Karpas-422 (cell line): ENCODE data around the gene XAF1. TPM values are rescaled to one million over a fixed set of nuclear protein-coding genes. Genes with fewer than 3 reads are reported as not detected.

Experiments used
- DNase-seq: peaks from one replicate; pipeline ENCODE4 v3.0.0-alpha.2; 2015
- H2AFZ ChIP-seq: fragments of 200-600 bp; sonication (generic); 2 replicates; pipeline ENCODE4 v1.6.1; 2014; ENCODE audit warnings: antibody characterized with exemption, low read length, mixed read lengths
- H3K27ac ChIP-seq: fragments of 200-600 bp; sonication (generic); 2 replicates; pipeline ENCODE4 v1.5.1; 2014; ENCODE audit warnings: mild to moderate bottlenecking, low read length, moderate library complexity
- H3K27me3 ChIP-seq: fragments of 200-600 bp; sonication (generic); 2 replicates; pipeline ENCODE4 v1.6.1; 2014; ENCODE audit warnings: low read length, mixed read lengths
- H3K36me3 ChIP-seq: fragments of 200-600 bp; sonication (generic); 2 replicates; pipeline ENCODE4 v1.6.1; 2014; ENCODE audit warnings: low read length, mixed read lengths; ENCODE audit not compliant: insufficient read depth
- H3K4me1 ChIP-seq: fragments of 200-600 bp; sonication (generic); 2 replicates; pipeline ENCODE4 v1.6.1; 2014; ENCODE audit warnings: mild to moderate bottlenecking, low read length, mixed read lengths
- H3K4me2 ChIP-seq: fragments of 200-600 bp; sonication (generic); 2 replicates; pipeline ENCODE4 v1.6.1; 2014; ENCODE audit warnings: low read length, low read depth, mild to moderate bottlenecking; ENCODE audit not compliant: poor library complexity, severe bottlenecking
- H3K4me3 ChIP-seq: fragments of 200-600 bp; sonication (generic); 2 replicates; pipeline ENCODE4 v1.5.1; 2014; ENCODE audit warnings: mild to moderate bottlenecking, antibody characterized with exemption, low read length, mixed read lengths
- H3K79me2 ChIP-seq: fragments of 200-600 bp; sonication (generic); 2 replicates; pipeline ENCODE4 v1.6.1; 2014; ENCODE audit warnings: mild to moderate bottlenecking, low read length, mixed read lengths
- H3K9ac ChIP-seq: fragments of 200-600 bp; sonication (generic); 2 replicates; pipeline ENCODE4 v1.6.0; 2014; ENCODE audit warnings: low read length
- H3K9me2 ChIP-seq: fragments of 200-600 bp; sonication (generic), shearing (Covaris generic); replicated peaks from 2 replicates; pipeline ENCODE4 v1.6.0; 2014; ENCODE audit warnings: mild to moderate bottlenecking, low read length, moderate library complexity; ENCODE audit not compliant: insufficient read depth
- H3K9me3 ChIP-seq: fragments of 300-700, 200-600 bp; sonication (generic); 2 replicates; pipeline ENCODE4 v1.6.1; 2014; ENCODE audit warnings: low read length, mixed read lengths
- H4K20me1 ChIP-seq: fragments of 200-600 bp; sonication (generic); 2 replicates; pipeline ENCODE4 v1.6.1; 2014; ENCODE audit warnings: mild to moderate bottlenecking, antibody characterized with exemption, low read length, low read depth; ENCODE audit not compliant: insufficient read depth
- total RNA-seq: library from RNA; depleted of rRNA; stranded (reverse); fragments of >200 nt; shearing (Covaris generic); gene quantifications from 2 replicates; pipeline ENCODE4 v1.2.3, GENCODE V29; 2014; ENCODE audit warnings: low replicate concordance

Gene XAF1
- total RNA-seq, 1 experiment from 2014 or later, result 8.3 TPM

GRCh38 chr17:6712854-6713129, 43.1 kb upstream of the XAF1 start:
- Histone ChIP-seq H3K9ac (no peak overlapping the region), H4K20me1 (no peaks in the 10 kb centered on the region), H3K4me2 (no peak overlapping the region), H3K4me1 (no peaks in the 10 kb centered on the region), H3K27ac (no peak overlapping the region), H3K79me2 (no peaks in the 10 kb centered on the region), H3K9me3 (no peaks in the 10 kb centered on the region), H3K4me3 (no peak overlapping the region), H2AFZ (no peak overlapping the region), H3K36me3 (no peaks in the 10 kb centered on the region), H3K27me3 (no peaks in the 10 kb centered on the region), H3K9me2 (no peaks in the 10 kb centered on the region)
- DNase-seq, result no peak

- Histone ChIP-seq H3K36me3 (no peaks in the 10 kb centered on the region), H3K9me3 (no peaks in the 10 kb centered on the region), H3K4me2 (no peak within 1 kb of the TSS), H3K27ac (no peak within 1 kb of the TSS), H3K79me2 (no peaks in the 10 kb centered on the region), H3K4me1 (no peaks in the 10 kb centered on the region), H3K9ac (no peak within 1 kb of the TSS), H3K9me2 (no peaks in the 10 kb centered on the region), H3K27me3 (no peaks in the 10 kb centered on the region), H4K20me1 (no peaks in the 10 kb centered on the region), H3K4me3 (no peak within 1 kb of the TSS), H2AFZ (no peak within 1 kb of the TSS)
- no peak for DNase-seq
Observed at GRCh38 chr17:6713130-6713917, 42.5 kb upstream of the XAF1 start, which contains the start of gene SLC13A5. Gene SLC13A5 (minus strand): TSS chr17:6713369. CDS start chr17:6713333, 36 bp downstream.

- H3K9ac ChIP-seq, result no peak overlapping the region
- no peaks in the 10 kb centered on the region for H4K20me1 ChIP-seq
- H3K9me3 ChIP-seq, result no peaks in the 10 kb centered on the region
- no peak for DNase-seq
- no peak overlapping the region for H3K4me3 ChIP-seq
- H2AFZ ChIP-seq, result no peak overlapping the region
- H3K36me3 ChIP-seq, result no peaks in the 10 kb centered on the region
- H3K79me2 ChIP-seq, result no peaks in the 10 kb centered on the region
- no peaks in the 10 kb centered on the region for H3K9me2 ChIP-seq
- no peaks in the 10 kb centered on the region for H3K27me3 ChIP-seq
- H3K27ac ChIP-seq, result no peak overlapping the region
- no peak overlapping the region for H3K4me2 ChIP-seq
- H3K4me1 ChIP-seq, result no peaks in the 10 kb centered on the region
Observed at GRCh38 chr17:6713918-6714271, 42.0 kb upstream of the XAF1 start.

GRCh38 chr17:6714315-6714874, 41.5 kb upstream of the XAF1 start:
- DNase-seq, result no peak
- Histone ChIP-seq H3K4me2 (no peak overlapping the region), H2AFZ (no peak overlapping the region), H3K27me3 (no peaks in the 10 kb centered on the region), H3K79me2 (no peaks in the 10 kb centered on the region), H3K9ac (no peak overlapping the region), H3K4me3 (no peak overlapping the region), H3K27ac (no peak overlapping the region), H4K20me1 (no peaks in the 10 kb centered on the region), H3K36me3 (no peaks in the 10 kb centered on the region), H3K4me1 (no peaks in the 10 kb centered on the region), H3K9me3 (no peaks in the 10 kb centered on the region), H3K9me2 (no peaks in the 10 kb centered on the region)

- DNase-seq, result no peak
- no peak overlapping the region for H3K27ac ChIP-seq
- no peak overlapping the region for H3K9ac ChIP-seq
- H3K4me1 ChIP-seq, result peaks cover 3% of the 10 kb centered on the region; the same call in 1 of the 2 replicates
- H3K36me3 ChIP-seq, result no peaks in the 10 kb centered on the region
- H3K4me3 ChIP-seq, result no peak overlapping the region
- H4K20me1 ChIP-seq, result no peaks in the 10 kb centered on the region
- no peaks in the 10 kb centered on the region for H3K9me3 ChIP-seq
- H2AFZ ChIP-seq, result no peak overlapping the region
- H3K4me2 ChIP-seq, result no peak overlapping the region
- no peaks in the 10 kb centered on the region for H3K79me2 ChIP-seq
- no peaks in the 10 kb centered on the region for H3K9me2 ChIP-seq
- H3K27me3 ChIP-seq, result no peaks in the 10 kb centered on the region
Observed at GRCh38 chr17:6716736-6717135, 39.1 kb upstream of the XAF1 start.

GRCh38 chr17:6721744-6722143, 34.1 kb upstream of the XAF1 start:
- Histone ChIP-seq H3K4me3 (no peak overlapping the region), H3K9ac (no peak overlapping the region), H3K9me2 (no peaks in the 10 kb centered on the region), H3K4me2 (no peak overlapping the region), H4K20me1 (no peaks in the 10 kb centered on the region), H3K4me1 (peaks cover 3% of the 10 kb centered on the region; the same call in 1 of the 2 replicates), H3K27ac (no peak overlapping the region), H3K27me3 (no peaks in the 10 kb centered on the region), H3K36me3 (no peaks in the 10 kb centered on the region), H3K9me3 (no peaks in the 10 kb centered on the region), H3K79me2 (no peaks in the 10 kb centered on the region), H2AFZ (no peak overlapping the region)
- no peak for DNase-seq

- Histone ChIP-seq H3K9me3 (no peaks in the 10 kb centered on the region), H3K9me2 (no peaks in the 10 kb centered on the region), H3K4me3 (no peak overlapping the region), H3K36me3 (no peaks in the 10 kb centered on the region), H4K20me1 (no peaks in the 10 kb centered on the region), H3K9ac (no peak overlapping the region), H3K79me2 (no peaks in the 10 kb centered on the region), H3K27ac (no peak overlapping the region), H2AFZ (no peak overlapping the region), H3K4me1 (peaks cover 3% of the 10 kb centered on the region; the same call in 1 of the 2 replicates), H3K4me2 (no peak overlapping the region), H3K27me3 (no peaks in the 10 kb centered on the region)
- no peak for DNase-seq
Observed at GRCh38 chr17:6724009-6724408, 31.8 kb upstream of the XAF1 start.

- Histone ChIP-seq H3K4me1 (no peaks in the 10 kb centered on the region), H3K79me2 (no peaks in the 10 kb centered on the region), H3K4me2 (no peak overlapping the region), H3K9me2 (no peaks in the 10 kb centered on the region), H3K36me3 (no peaks in the 10 kb centered on the region), H3K27me3 (no peaks in the 10 kb centered on the region), H4K20me1 (no peaks in the 10 kb centered on the region), H3K4me3 (no peak overlapping the region), H3K9me3 (no peaks in the 10 kb centered on the region), H2AFZ (no peak overlapping the region), H3K27ac (no peak overlapping the region), H3K9ac (no peak overlapping the region)
- no peak for DNase-seq
Observed at GRCh38 chr17:6729531-6729930, 26.3 kb upstream of the XAF1 start.
